GM13977 (cell line): ENCODE results near the gene CRIP1.

Experiments used
- DNase-seq: peaks from one replicate; pipeline ENCODE4 v3.0.0; 2012; ENCODE audit warnings: low spot score
- CTCF ChIP-seq: IDR thresholded peaks from 2 replicates; pipeline ENCODE4 v1.5.1; 2012; ENCODE audit warnings: mild to moderate bottlenecking, control low read depth; ENCODE audit not compliant: insufficient read depth; ENCODE audit errors: extremely low read depth, missing control alignments
- in situ Hi-C: fragments of 300-500 bp; cut with MboI; formaldehyde crosslinking; loops from one replicate; pipeline ENCODE4 v1.12.0; 2022; ENCODE audit warnings: low sequenced_read_pairs, low pct_unique_long_range_greater_than_20kb, mixed read lengths, inconsistent platforms; ENCODE audit not compliant: unreplicated experiment

CRIP1 gene

DNA sequence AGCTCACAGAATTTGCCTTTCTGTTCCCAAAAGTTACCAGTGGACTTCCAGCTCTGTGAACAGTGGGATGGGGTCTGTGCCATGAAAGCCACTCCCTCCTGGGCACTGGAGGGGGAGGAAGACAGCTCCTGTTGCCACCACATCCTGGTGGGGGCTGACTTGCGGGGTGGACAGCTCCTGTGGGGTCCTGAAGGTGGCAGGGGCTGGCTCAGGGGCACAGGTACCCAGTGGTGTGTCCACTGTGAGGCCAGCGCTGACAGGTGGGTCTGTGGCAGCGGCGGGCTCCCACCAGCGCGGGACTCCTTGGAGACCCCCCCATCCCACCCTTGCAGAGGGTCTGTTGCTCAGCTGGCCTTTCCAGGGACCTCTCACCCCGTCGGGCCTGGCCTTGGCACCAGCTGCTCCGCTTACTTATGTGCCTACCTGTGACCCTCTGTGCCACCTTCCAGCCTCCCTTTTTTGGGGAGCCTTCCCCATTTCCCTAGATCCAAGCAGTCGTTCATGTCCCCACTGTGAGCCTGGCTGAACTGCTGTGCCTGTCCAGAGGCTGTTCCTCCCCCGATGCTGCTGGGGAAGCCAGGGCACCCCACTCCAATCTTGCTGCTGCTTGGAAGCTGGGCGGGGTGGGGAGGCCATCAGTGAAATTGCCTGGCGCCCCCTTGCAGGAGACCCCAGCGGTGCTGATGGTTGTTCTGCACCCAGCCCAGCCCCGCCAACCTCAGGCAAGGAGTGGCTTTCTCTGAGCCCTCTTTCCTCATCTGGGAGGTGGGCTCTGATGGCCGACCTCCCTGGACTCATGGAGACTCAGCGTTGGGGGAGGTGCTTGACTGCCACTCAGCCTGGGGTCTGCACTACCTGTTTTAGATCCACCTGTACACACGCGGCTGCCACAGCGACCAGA is 6.5 kb downstream of the CRIP1 start:
- no peak for TF ChIP-seq CTCF
- DNase-seq: no peak
- in situ Hi-C loops: loop anchor here (10.0 kb wide), 1 partner anchor 118 kb away; no protein-coding TSS in a partner anchor

- no peak for TF ChIP-seq CTCF
- DNase-seq: no peak
- in situ Hi-C loops: loop anchor here (10.0 kb wide), 1 partner anchor 119 kb away; no protein-coding TSS in a partner anchor
These were observed 7.4 kb downstream of the CRIP1 start for GRCh38 chr14:105493921-105494605.

DNA sequence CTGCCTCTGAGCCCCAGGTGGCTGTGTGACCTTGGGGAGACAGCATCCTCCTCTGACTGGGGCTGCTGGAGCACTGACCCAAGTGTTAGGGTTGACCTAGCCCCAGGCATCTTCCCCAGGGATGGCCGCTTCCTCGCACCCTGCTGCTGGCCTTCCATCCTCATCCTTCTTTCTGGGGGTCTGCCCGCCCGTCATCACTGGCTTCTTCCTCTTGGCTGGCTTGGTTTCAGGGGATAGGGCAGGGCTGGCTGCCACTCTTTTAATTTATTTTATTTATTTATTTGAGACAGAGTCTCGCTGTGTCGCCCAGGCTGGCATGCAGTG is 7.9 kb downstream of the CRIP1 start:
- DNase-seq: no peak
- in situ Hi-C loops: loop anchor here (10.0 kb wide), 1 partner anchor 120 kb away; no protein-coding TSS in a partner anchor
- no peak for TF ChIP-seq CTCF

GRCh38 chr14:105495101-105495989 is 8.7 kb downstream of the CRIP1 start:
- no peak for TF ChIP-seq CTCF
- no peak for DNase-seq
- in situ Hi-C loops: loop anchor here (10.0 kb wide), 1 partner anchor 121 kb away; no protein-coding TSS in a partner anchor

DNA sequence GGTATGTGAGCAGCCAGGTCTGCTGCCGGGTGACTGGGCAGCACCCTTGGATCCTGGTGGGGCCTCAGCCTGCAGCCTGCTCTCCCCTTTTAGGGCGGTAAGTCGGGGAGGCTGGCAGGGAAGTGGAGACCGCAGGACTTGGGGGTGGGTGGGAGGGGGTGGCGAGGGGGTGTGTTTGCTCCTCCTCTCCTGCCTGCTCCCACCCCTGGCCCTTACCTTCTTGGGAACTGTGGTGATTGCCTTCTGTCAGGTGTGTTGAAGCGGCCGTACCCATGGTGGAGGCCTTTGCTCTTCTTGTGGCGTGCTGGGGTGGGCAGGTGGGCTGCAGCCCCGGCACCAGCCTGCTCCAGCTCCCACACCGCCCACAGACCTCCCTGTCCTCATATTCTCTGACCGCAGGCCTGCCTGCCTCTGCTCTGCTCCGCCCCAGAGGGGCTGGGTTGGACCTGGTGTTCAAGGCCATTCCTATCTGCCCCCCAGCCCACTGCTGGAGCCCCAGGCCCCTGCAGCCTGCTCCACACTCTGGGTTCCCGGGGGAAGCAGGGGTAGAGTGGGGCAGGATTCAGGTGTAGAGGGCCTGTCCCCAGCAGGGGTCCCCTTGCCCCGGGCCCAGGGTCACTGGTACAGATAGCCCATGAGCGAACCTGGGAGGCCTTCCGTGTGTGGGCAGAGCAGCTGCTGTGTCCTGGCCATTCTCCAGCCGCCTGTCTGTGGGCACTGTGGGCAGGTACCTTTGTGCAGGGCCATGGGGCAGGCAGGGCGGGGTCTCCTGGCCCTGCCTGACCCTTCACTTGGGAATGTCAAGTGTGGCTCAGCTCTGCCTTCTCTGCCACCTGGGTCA is 9.5 kb downstream of the CRIP1 start:
- in situ Hi-C loops: loop anchor here (10.0 kb wide), 1 partner anchor 121 kb away; no protein-coding TSS in a partner anchor
- DNase-seq: no peak
- no peak for TF ChIP-seq CTCF
